Measurements from ENCODE around the gene MGAT4A. TPM values are rescaled to one million over a fixed set of nuclear protein-coding genes. Genes with fewer than 3 reads are reported as not detected.

MGAT4A gene
- total and polyA plus RNA-seq, 2 of the 13 experiments (the other 11 are each of a cell fraction or from before 2014, with no cell fraction given): 47.2 to 90.9 TPM

DNA sequence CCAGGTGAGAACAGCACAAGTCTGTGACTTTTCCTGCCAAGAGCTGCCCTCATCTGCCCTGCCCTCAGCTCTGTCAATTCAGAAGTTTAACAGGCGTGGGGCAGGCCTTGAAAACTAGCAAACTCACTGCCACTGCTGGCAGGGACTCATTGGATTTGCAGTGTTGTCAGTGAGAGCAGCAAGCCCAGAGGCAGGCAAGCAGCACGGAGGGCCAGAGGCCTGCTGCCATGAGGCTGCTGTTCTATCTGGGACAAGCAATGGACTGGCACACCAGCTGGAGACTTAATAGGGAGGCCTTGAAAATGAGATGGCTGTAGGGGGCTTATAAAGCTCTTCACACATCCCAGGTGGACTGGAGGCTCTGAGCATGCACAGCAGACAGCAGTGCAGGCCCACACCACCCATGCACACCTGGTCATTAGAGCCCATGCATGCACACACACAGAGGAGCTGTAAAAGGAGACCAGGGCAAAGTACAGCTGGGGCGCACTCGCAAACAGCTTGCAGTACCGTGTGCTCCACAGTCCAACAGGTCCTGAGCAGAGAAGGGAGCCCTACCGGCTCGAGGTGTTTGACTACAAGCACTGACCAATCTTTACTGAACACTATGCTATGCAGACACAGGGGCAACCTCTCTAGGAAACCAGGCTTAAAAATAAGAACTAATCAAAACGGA lies 28.7 kb downstream of the MGAT4A start (continued):
- TF ChIP-seq, protein P1, sequence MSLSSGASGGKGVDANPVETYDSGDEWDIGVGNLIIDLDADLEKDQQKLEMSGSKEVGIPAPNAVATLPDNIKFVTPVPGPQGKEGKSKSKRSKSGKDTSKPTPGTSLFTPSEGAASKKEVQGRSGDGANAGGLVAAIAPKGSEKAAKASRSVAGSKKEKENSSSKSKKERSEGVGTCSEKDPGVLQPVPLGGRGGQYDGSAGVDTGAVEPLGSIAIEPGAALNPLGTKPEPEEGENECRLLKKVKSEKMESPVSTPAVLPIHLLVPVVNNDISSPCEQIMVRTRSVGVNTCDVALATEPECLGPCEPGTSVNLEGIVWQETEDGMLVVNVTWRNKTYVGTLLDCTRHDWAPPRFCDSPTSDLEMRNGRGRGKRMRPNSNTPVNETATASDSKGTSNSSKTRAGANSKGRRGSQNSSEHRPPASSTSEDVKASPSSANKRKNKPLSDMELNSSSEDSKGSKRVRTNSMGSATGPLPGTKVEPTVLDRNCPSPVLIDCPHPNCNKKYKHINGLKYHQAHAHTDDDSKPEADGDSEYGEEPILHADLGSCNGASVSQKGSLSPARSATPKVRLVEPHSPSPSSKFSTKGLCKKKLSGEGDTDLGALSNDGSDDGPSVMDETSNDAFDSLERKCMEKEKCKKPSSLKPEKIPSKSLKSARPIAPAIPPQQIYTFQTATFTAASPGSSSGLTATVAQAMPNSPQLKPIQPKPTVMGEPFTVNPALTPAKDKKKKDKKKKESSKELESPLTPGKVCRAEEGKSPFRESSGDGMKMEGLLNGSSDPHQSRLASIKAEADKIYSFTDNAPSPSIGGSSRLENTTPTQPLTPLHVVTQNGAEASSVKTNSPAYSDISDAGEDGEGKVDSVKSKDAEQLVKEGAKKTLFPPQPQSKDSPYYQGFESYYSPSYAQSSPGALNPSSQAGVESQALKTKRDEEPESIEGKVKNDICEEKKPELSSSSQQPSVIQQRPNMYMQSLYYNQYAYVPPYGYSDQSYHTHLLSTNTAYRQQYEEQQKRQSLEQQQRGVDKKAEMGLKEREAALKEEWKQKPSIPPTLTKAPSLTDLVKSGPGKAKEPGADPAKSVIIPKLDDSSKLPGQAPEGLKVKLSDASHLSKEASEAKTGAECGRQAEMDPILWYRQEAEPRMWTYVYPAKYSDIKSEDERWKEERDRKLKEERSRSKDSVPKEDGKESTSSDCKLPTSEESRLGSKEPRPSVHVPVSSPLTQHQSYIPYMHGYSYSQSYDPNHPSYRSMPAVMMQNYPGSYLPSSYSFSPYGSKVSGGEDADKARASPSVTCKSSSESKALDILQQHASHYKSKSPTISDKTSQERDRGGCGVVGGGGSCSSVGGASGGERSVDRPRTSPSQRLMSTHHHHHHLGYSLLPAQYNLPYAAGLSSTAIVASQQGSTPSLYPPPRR (CRISPR knock-in tag; IDR thresholded peaks at IDR 0.05; ENCODE audit: borderline replicate concordance): peak; percentile 85
- TF ChIP-seq ATF7 (IDR thresholded peaks at IDR 0.05): no peak
- 0 out of 2 replicates have a peak, but pooled peaks have one; percentile 22 for TF ChIP-seq ATF7 (CRISPR knock-in tag; IDR thresholded peaks at IDR 0.05)
- 0 out of 2 replicates have a peak, but pooled peaks have one; percentile 60 for TF ChIP-seq MYNN (CRISPR knock-in tag; IDR thresholded peaks at IDR 0.05; ENCODE audit: low read depth)
- TF ChIP-seq SMC3 (IDR thresholded peaks at IDR 0.05; ENCODE audit: low read length): peak; percentile 10; the same call in 1 of the 2 replicates
- peak; percentile 85 for TF ChIP-seq MIXL1 (CRISPR knock-in tag; IDR thresholded peaks at IDR 0.05)
- no peak for TF ChIP-seq FOXA1 (IDR thresholded peaks at IDR 0.05)
- peak; percentile 59; the same call in 1 of the 2 replicates for TF ChIP-seq FOXA1 (CRISPR knock-in tag; IDR thresholded peaks at IDR 0.05)
- no peak for TF ChIP-seq ZNF558 (CRISPR knock-in tag; IDR thresholded peaks at IDR 0.05; ENCODE audit: borderline replicate concordance)
- TF ChIP-seq HDAC1 (CRISPR knock-in tag; IDR thresholded peaks at IDR 0.05): peak; percentile 95
- peak; percentile 66 for TF ChIP-seq POLR2AphosphoS5 (IDR thresholded peaks at IDR 0.05; ENCODE audit: low read depth, low read length)
- TF ChIP-seq ZMYM3 (CRISPR knock-in tag; IDR thresholded peaks at IDR 0.05): peak; percentile 92
- no peak for TF ChIP-seq MATR3 (CRISPR knock-in tag; IDR thresholded peaks at IDR 0.05)
- 0 out of 2 replicates have a peak, but pooled peaks have one; percentile 19 for TF ChIP-seq TSC22D2 (CRISPR knock-in tag; IDR thresholded peaks at IDR 0.05; ENCODE audit: borderline replicate concordance)
- TF ChIP-seq TOPORS (CRISPR knock-in tag; IDR thresholded peaks at IDR 0.05): peak; percentile 54
- TF ChIP-seq, protein P2, sequence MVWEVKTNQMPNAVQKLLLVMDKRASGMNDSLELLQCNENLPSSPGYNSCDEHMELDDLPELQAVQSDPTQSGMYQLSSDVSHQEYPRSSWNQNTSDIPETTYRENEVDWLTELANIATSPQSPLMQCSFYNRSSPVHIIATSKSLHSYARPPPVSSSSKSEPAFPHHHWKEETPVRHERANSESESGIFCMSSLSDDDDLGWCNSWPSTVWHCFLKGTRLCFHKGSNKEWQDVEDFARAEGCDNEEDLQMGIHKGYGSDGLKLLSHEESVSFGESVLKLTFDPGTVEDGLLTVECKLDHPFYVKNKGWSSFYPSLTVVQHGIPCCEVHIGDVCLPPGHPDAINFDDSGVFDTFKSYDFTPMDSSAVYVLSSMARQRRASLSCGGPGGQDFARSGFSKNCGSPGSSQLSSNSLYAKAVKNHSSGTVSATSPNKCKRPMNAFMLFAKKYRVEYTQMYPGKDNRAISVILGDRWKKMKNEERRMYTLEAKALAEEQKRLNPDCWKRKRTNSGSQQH (CRISPR knock-in tag; IDR thresholded peaks at IDR 0.05; ENCODE audit: low read depth): peak; percentile 92
- TF ChIP-seq ZNF33A (CRISPR knock-in tag; IDR thresholded peaks at IDR 0.05; ENCODE audit: borderline replicate concordance): no peak
- TF ChIP-seq ZNF747 (CRISPR knock-in tag; IDR thresholded peaks at IDR 0.05; ENCODE audit: borderline replicate concordance): peak; percentile 95; the same call in 1 of the 2 replicates
- TF ChIP-seq ZNF501 (CRISPR knock-in tag; IDR thresholded peaks at IDR 0.05): peak; percentile 93
- TF ChIP-seq HOXA7 (CRISPR knock-in tag; IDR thresholded peaks at IDR 0.05): no peak
- TF ChIP-seq JUND (CRISPR knock-in tag; IDR thresholded peaks at IDR 0.05): 0 out of 2 replicates have a peak, but pooled peaks have one; percentile 61
- no peak for TF ChIP-seq ATRX (CRISPR knock-in tag; IDR thresholded peaks at IDR 0.05; ENCODE audit: borderline replicate concordance)
- peak; percentile 68 for TF ChIP-seq FOXA3 (CRISPR knock-in tag; IDR thresholded peaks at IDR 0.05)
- peak; percentile 93 for TF ChIP-seq ZNF781 (CRISPR knock-in tag; IDR thresholded peaks at IDR 0.05; ENCODE audit: borderline replicate concordance, not compliant biosample characterization)
- TF ChIP-seq RXRA (CRISPR knock-in tag; IDR thresholded peaks at IDR 0.05): peak; percentile 81
- peak; percentile 85 for TF ChIP-seq MED1 (CRISPR knock-in tag; IDR thresholded peaks at IDR 0.05)
